ENCODE measurements around the gene ZNF534. TPM values are rescaled to one million over a fixed set of nuclear protein-coding genes. Genes with fewer than 3 reads are reported as not detected.

The ZNF534 gene
- total and polyA plus RNA-seq, 2 of the 13 experiments (the other 11 are each of a cell fraction or from before 2014, with no cell fraction given) = 0.04 to 0.08 TPM

GRCh38 chr19:52397310-52398080 lies 31.5 kb upstream of the ZNF534 start, which contains the start of gene ZNF528 (continued):
- TF ChIP-seq GPBP1L1 (CRISPR knock-in tag; IDR thresholded peaks at IDR 0.05) = no peak
- peak; percentile 39; the same call in 1 of the 2 replicates for TF ChIP-seq ERF (CRISPR knock-in tag; IDR thresholded peaks at IDR 0.05)
- TF ChIP-seq MYC (CRISPR knock-in tag; IDR thresholded peaks at IDR 0.05; ENCODE audit: borderline replicate concordance) = no peak; the same call in 1 of the 2 replicates
- TF ChIP-seq ZFP62 (CRISPR knock-in tag; IDR thresholded peaks at IDR 0.05) = no peak
- TF ChIP-seq KLF15 (CRISPR knock-in tag; IDR thresholded peaks at IDR 0.05; ENCODE audit: borderline replicate concordance) = no peak
- TF ChIP-seq FOXA1 (IDR thresholded peaks at IDR 0.05) = no peak
- no peak for TF ChIP-seq FOXA1 (CRISPR knock-in tag; IDR thresholded peaks at IDR 0.05)
- TF ChIP-seq ZHX2 (IDR thresholded peaks at IDR 0.05; ENCODE audit: low read depth) = peak; percentile 19; the same call in 1 of the 2 replicates
- no peak for TF ChIP-seq ZHX2 (CRISPR knock-in tag; IDR thresholded peaks at IDR 0.05; ENCODE audit: borderline replicate concordance)
- TF ChIP-seq ATF6 (CRISPR knock-in tag; conservative IDR thresholded peaks at IDR 0.05) = no peak
- TF ChIP-seq HNRNPH1 (optimal IDR thresholded peaks at IDR 0.05; ENCODE audit: low read depth, low read length) = no peak
- TF ChIP-seq NONO (IDR thresholded peaks at IDR 0.05) = no peak
- 0 out of 2 replicates have a peak, but pooled peaks have one; percentile 30 for TF ChIP-seq NONO (CRISPR knock-in tag; conservative IDR thresholded peaks at IDR 0.05)
- TF ChIP-seq GABPA (IDR thresholded peaks at IDR 0.05; ENCODE audit: low read depth, low read length) = peak; percentile 90
- peak; percentile 96 for TF ChIP-seq GABPA (CRISPR knock-in tag; IDR thresholded peaks at IDR 0.05; ENCODE audit: low read depth)
- no peak for TF ChIP-seq PAF1 (CRISPR knock-in tag; IDR thresholded peaks at IDR 0.05)
- TF ChIP-seq WIZ (CRISPR knock-in tag; IDR thresholded peaks at IDR 0.05) = 0 out of 2 replicates have a peak, but pooled peaks have one; percentile 69
- 0 out of 2 replicates have a peak, but pooled peaks have one; percentile 23 for TF ChIP-seq FOXP4 (CRISPR knock-in tag; IDR thresholded peaks at IDR 0.05)

All from HepG2 (cell line).